ENCODE data around the gene PIK3CG. TPM values are rescaled to one million over a fixed set of nuclear protein-coding genes. Genes with fewer than 3 reads are reported as not detected.
"Not testable (repeated sequence)": the region's sequence is repeated elsewhere in the genome, so short reads cannot be mapped to it uniquely, and the experiment has no call there.

Gene PIK3CG
- total RNA-seq (2014; rRNA removed; shearing (Covaris generic); ENCODE audit: low replicate concordance) = not detected in 2 replicates

DNA sequence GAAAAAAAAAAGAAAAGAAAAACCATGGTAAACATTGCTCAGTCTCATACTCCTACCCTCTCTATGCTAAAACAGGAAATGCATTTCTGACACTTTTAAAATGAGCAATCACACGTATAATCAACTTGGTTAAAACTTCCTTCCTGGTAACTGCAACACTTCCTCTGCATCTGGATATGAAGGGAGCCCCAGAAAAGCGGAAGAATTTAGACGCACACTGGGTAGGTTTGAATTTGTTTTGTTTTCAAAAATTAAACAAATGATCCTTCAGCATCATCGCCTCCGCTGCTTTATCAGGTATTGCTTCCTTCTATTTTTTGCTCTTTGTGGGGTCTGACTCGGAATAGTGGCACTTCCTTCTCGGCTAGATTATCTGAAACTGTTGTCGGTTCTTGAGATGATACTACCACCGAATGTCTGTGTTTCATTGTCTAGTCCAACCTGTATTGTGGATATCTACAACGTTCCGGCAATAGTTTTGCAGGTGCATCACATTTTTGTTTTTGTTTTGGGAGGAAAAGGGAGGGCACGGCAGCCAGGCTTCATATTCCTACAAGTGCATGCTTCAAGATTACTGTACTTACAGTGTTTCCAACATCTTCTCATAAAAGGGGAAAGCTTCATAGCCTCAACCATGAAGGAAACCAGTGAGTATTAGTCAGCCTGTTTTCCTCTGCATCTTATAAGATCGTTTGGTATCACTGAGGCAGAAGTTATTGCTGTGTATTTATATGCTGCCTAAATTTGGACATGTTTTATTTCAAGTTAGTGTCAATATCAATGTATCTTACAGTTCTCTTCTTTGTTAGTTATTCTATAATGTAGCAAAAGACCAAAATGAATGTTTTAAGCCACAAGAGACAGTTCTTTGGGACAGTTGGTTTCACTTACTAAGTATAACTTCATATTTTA, at the start of gene PIK3CG:
Gene PIK3CG, plus strand, starts transcription at position 153 of the 912 bp plus-strand sequence. CDS start 2,280 bp downstream, outside the sequence.
- DNase-seq = no peak
- Histone ChIP-seq H3K36me3 (no peaks in the 10 kb centered on the region), H3K4me3 (no peak within 1 kb of the TSS), H3K27me3 (no peaks in the 10 kb centered on the region), H3K9me3 (no peaks in the 10 kb centered on the region)

DNA sequence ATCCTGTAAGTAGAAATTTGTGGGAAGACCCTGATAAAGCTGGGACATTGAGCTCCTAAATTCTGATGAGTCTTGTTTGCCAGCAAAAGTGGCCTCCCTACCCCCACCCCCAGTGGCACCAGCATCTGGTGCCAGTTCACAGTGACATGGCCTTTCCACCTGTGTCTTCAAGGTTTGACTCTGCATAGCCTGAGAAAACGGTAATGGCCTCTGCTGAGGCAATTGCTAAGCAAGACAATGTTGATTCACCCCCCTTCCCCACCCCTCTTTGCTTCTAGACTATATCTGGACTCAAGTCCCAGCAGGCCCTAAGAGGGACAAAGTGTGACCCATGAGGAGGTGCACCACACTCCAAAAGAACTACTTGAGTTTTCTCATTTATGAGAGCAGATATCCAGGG, 48.0 kb upstream of the PIK3CG start:
- no peak for DNase-seq
- Histone ChIP-seq H3K36me3 (no peaks in the 10 kb centered on the region), H3K27me3 (no peaks in the 10 kb centered on the region), H3K4me3 (no peak overlapping the region), H3K9me3 (no peaks in the 10 kb centered on the region)

- Histone ChIP-seq H3K36me3 (no peaks in the 10 kb centered on the region), H3K27me3 (no peaks in the 10 kb centered on the region), H3K4me3 (no peak overlapping the region), H3K9me3 (no peaks in the 10 kb centered on the region)
- no peak for DNase-seq
Measured at GRCh38 chr7:106818736-106819135, 46.3 kb upstream of the PIK3CG start.

- DNase-seq = no peak
- Histone ChIP-seq H3K4me3 (no peak overlapping the region), H3K9me3 (no peaks in the 10 kb centered on the region), H3K27me3 (no peaks in the 10 kb centered on the region), H3K36me3 (no peaks in the 10 kb centered on the region)
Measured at GRCh38 chr7:106819546-106819945, 45.5 kb upstream of the PIK3CG start.

DNA sequence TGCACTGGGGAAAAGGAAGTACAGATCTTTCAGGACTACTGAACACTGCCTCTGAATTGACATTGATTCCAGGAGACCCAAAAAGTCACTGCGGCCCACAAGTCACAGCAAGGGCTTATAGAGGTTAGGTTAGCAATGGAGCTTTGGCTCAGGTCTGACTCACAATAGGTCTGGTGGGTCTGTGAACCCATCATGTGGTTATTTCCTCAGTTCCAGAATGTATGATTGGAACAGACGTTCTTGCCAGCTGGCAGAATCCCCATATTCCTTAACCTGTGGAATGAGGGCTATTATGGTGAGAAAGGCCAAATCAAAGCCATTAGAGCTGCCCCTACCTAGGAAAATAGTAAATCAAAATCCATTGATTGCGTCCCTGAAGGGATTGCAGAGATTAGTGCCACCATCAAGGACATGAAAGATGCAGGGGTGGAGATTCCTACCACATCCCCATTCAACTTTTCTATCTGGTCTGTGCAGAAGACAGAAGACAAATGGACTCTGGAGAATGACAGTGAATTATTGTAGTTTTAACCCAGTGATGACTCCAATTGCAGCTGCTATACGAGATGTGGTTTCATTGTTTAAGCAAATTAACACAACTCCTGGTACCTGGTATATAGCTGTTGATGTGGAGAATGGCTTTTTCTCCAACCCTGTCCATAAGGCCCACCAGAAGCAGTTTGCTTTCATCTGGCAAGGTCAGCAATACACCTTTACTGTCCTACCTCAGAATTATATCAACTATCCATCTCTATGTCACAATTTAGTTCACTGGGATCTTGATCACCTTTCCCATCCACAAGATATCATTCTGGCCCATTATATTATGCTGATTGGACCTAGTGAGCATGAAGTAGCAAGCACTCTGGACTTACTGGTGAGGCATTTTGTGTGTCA, 44.5 kb upstream of the PIK3CG start:
- Histone ChIP-seq H3K36me3 (no peaks in the 10 kb centered on the region), H3K9me3 (no peaks in the 10 kb centered on the region), H3K27me3 (no peaks in the 10 kb centered on the region), H3K4me3 (no peak overlapping the region)
- no peak for DNase-seq

- H3K27me3 ChIP-seq = no peaks in the 10 kb centered on the region
- no peak for DNase-seq
- H3K9me3 ChIP-seq = no peaks in the 10 kb centered on the region
- no peaks in the 10 kb centered on the region for H3K36me3 ChIP-seq
- no peak overlapping the region for H3K4me3 ChIP-seq
Measured at GRCh38 chr7:106823631-106824030, 41.5 kb upstream of the PIK3CG start.

- DNase-seq = no peak
- H3K9me3 ChIP-seq = no peaks in the 10 kb centered on the region
- no peak overlapping the region for H3K4me3 ChIP-seq
- H3K27me3 ChIP-seq = no peaks in the 10 kb centered on the region
- H3K36me3 ChIP-seq = no peaks in the 10 kb centered on the region
Measured at GRCh38 chr7:106824458-106824857, 40.6 kb upstream of the PIK3CG start.

DNA sequence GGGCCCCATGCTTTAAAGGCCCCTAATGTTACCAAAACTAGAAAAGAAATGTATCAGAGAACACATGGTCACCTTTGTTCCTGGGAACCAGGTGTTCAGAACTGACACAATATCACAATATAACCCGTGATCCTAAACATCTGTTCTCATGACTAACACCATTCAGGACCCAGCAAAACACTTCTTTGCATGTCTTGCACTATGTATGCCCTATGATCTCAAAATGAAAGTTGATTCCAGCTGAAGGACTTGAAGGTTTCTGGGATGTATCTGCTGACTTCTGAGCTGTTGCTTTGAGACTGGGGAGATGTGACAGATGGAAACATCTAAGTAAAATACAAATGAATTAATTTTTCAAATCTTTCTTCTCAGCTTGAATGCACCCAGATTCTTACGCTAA, 37.5 kb upstream of the PIK3CG start:
- DNase-seq = no peak
- no peaks in the 10 kb centered on the region for H3K27me3 ChIP-seq
- H3K9me3 ChIP-seq = no peaks in the 10 kb centered on the region
- H3K36me3 ChIP-seq = no peaks in the 10 kb centered on the region
- H3K4me3 ChIP-seq = no peak overlapping the region

- Histone ChIP-seq H3K9me3 (no peaks in the 10 kb centered on the region), H3K4me3 (no peak overlapping the region), H3K36me3 (no peaks in the 10 kb centered on the region), H3K27me3 (no peaks in the 10 kb centered on the region)
- no peak for DNase-seq
Measured at GRCh38 chr7:106829496-106829895, 35.6 kb upstream of the PIK3CG start.

DNA sequence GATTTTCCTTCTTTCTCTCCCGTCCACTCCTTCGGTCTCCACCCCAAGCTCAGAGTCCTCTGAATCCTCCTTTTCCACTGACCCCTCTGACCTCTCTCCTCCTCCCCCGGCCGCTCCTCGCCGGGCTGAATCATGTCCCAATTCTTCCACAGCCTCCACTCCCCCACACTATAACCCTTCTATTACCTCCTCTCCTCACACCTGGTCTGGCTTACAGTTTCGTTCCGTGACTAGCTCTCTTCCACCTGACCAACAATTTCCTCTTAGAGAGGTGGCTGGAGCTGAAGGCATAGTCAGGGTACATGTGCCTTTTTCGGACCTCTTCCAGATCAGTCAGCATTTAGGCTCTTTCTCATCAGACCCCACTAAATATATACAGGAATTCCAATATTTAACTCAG, 34.2 kb upstream of the PIK3CG start:
- not testable (repeated sequence) for DNase-seq, H3K9me3 ChIP-seq, H3K27me3 ChIP-seq, H3K4me3 ChIP-seq, H3K36me3 ChIP-seq

GRCh38 chr7:106836816-106837215, 28.3 kb upstream of the PIK3CG start:
- no peak for DNase-seq
- Histone ChIP-seq H3K4me3 (no peak overlapping the region), H3K27me3 (no peaks in the 10 kb centered on the region), H3K36me3 (no peaks in the 10 kb centered on the region), H3K9me3 (no peaks in the 10 kb centered on the region)

- H3K4me3 ChIP-seq = no peak overlapping the region
- no peaks in the 10 kb centered on the region for H3K27me3 ChIP-seq
- no peaks in the 10 kb centered on the region for H3K9me3 ChIP-seq
- H3K36me3 ChIP-seq = no peaks in the 10 kb centered on the region
- no peak for DNase-seq
Measured at GRCh38 chr7:106839511-106839910, 25.6 kb upstream of the PIK3CG start.

DNA sequence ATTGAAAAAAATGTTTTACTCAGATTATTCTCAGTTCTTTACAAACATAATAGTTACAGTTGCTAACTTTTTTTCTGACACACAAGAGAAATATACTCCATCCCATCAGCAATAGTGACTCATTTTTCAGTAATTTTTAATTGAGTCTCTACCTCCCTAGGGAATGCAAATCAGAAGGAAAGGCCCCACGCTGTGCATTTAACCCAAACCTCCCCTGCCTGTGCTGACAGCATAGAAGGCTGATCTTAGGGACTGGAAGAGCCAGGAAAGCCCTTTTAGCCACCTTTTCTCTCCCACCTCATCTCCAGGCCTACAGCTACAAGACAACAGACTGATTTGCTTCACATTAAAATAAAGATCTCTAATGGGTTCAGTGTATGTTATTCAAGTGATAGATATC, 24.7 kb upstream of the PIK3CG start:
- no peaks in the 10 kb centered on the region for H3K36me3 ChIP-seq
- DNase-seq = peak; percentile 5
- no peaks in the 10 kb centered on the region for H3K27me3 ChIP-seq
- H3K4me3 ChIP-seq = no peak overlapping the region
- H3K9me3 ChIP-seq = no peaks in the 10 kb centered on the region

DNA sequence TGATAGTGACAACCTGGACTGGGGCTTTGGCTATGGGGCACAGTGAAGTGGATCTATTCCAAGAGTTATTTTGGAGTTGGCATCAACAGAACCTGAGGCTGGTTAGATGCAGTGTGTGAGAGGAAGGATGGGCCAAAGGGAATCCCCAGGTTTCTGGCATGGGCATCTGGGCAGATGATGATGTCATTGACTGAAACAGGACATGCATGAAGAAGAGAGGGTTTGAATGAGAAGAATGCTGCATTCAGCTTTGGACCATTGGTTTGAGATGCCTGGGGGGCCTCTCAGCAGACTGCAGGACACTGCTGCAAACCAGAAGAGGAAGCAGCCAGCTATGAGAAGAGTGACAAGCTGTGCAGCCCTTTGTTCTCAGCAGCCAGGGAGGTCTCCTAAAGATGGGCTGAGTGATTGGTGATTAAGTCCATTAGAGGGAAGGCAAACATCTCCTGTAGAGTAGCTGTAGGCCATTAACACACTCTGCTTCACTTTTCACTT, 23.1 kb upstream of the PIK3CG start:
- no peak overlapping the region for H3K4me3 ChIP-seq
- H3K36me3 ChIP-seq = no peaks in the 10 kb centered on the region
- no peaks in the 10 kb centered on the region for H3K9me3 ChIP-seq
- no peak for DNase-seq
- no peaks in the 10 kb centered on the region for H3K27me3 ChIP-seq

GRCh38 chr7:106844279-106844997, 20.6 kb upstream of the PIK3CG start:
- Histone ChIP-seq H3K27me3 (no peaks in the 10 kb centered on the region), H3K4me3 (no peak overlapping the region), H3K9me3 (no peaks in the 10 kb centered on the region), H3K36me3 (no peaks in the 10 kb centered on the region)
- DNase-seq = no peak

- Histone ChIP-seq H3K27me3 (no peaks in the 10 kb centered on the region), H3K9me3 (no peaks in the 10 kb centered on the region), H3K36me3 (no peaks in the 10 kb centered on the region), H3K4me3 (no peak overlapping the region)
- no peak for DNase-seq
Measured at GRCh38 chr7:106848049-106848448, 17.0 kb upstream of the PIK3CG start.

All from MG63 (cell line).